ENCODE data around the gene PARVA. TPM values are rescaled to one million over a fixed set of nuclear protein-coding genes. Genes with fewer than 3 reads are reported as not detected.

The PARVA gene
- total and polyA plus RNA-seq, 2 of the 8 experiments (the other 6 are each of a cell fraction or from before 2014, with no cell fraction given) = 3.1 to 13.5 TPM

- Histone ChIP-seq H4K8ac (ENCODE audit: extremely low read depth, insufficient read depth, low read length) (no peak overlapping the region), H3K36me3 (ENCODE audit: control insufficient read depth in 2 of 4, insufficient read depth in 4 of 4, low read length in 3 of 4) (no peaks in the 10 kb centered on the region), H3K4me3 (ENCODE audit: extremely low read depth in 1 of 4, insufficient read depth in 2 of 4, low read depth in 3 of 4, low read length in 4 of 4) (no peak overlapping the region), H3K18ac (ENCODE audit: extremely low read depth, low read length) (no peak overlapping the region), H3K23me2 (ENCODE audit: low read depth, low read length) (no peaks in the 10 kb centered on the region; the same call in 1 of the 2 replicates), H3K9me3 (ENCODE audit: insufficient read depth in 2 of 2, low read depth in 1 of 2, low read length in 1 of 2) (no peaks in the 10 kb centered on the region), H2BK20ac (ENCODE audit: low read length) (no peak overlapping the region), H2AK5ac (ENCODE audit: low read depth, low read length) (no peak overlapping the region), H2BK12ac (ENCODE audit: low read depth, low read length) (no peak overlapping the region), H3K4me1 (replicated peaks in 1 of 4; ENCODE audit: control insufficient read depth in 3 of 4, insufficient read depth in 4 of 4, low read length in 3 of 4) (peaks cover 0 to 7% (median 6%) of the 10 kb centered on the region in 4 experiments; a peak in 4 of 7 replicates), H4K20me1 (replicated peaks in 1 of 2; ENCODE audit: control insufficient read depth in 1 of 2, insufficient read depth in 2 of 2, low read length in 2 of 2) (no peaks in the 10 kb centered on the region), H3K14ac (ENCODE audit: insufficient read length) (no peak overlapping the region), H3K27me3 (replicated peaks in 1 of 4; ENCODE audit: control insufficient read depth in 3 of 4, extremely low read depth in 1 of 4, insufficient read depth in 3 of 4, low read length in 3 of 4) (no peaks in the 10 kb centered on the region), H3K56ac (replicated peaks; ENCODE audit: insufficient read length, low read depth, low read length) (no peak overlapping the region), H3K79me2 (ENCODE audit: control insufficient read depth in 1 of 2, insufficient read depth in 2 of 2, low read length in 2 of 2) (no peaks in the 10 kb centered on the region), H2BK120ac (replicated peaks; ENCODE audit: low read depth, low read length) (no peak overlapping the region), H2BK15ac (ENCODE audit: low read length) (no peak overlapping the region), H2BK5ac (ENCODE audit: low read depth, low read length) (no peak overlapping the region; the same call in 1 of the 2 replicates), H4K5ac (ENCODE audit: insufficient read length, low read depth, low read length) (no peak overlapping the region), H2AFZ (ENCODE audit: low read length) (no peak overlapping the region), H3K4ac (replicated peaks; ENCODE audit: insufficient read length, low read depth, low read length) (no peak overlapping the region), H3K4me2 (ENCODE audit: insufficient read depth in 1 of 2, low read depth in 2 of 2, low read length in 2 of 2) (no peak overlapping the region), H3K27ac (ENCODE audit: low read depth, low read length) (no peak overlapping the region), H3K23ac (ENCODE audit: insufficient read length) (no peak overlapping the region), H3K79me1 (ENCODE audit: low read depth, low read length) (no peaks in the 10 kb centered on the region), H3K9ac (replicated peaks in 1 of 4; ENCODE audit: extremely low read depth in 1 of 4, low read depth in 3 of 4, low read length in 3 of 4) (no peak overlapping the region), H4K91ac (replicated peaks; ENCODE audit: insufficient read length, low read length) (no peak overlapping the region)
- CTCF ChIA-PET (ENCODE audit: partially characterized antibody) = interaction anchor here (0.6 to 4.8 kb wide), 16 partner anchors 10 to 486 kb away, joined by 3 to 33 read pairs (median 4); no protein-coding TSS in a partner anchor
- 91% methylated on average over 9 of the region's 9 CpGs; no CpG with 5 or more reads in 1 of the 2 experiments for WGBS, 2 experiments (ENCODE audit: extremely low coverage in 1 of 2, insufficient coverage in 1 of 2, insufficient read length in 1 of 2, insufficient replicate concordance in 2 of 2, low coverage in 1 of 2, low lambda C conversion rate in 2 of 2, missing lambda C conversion rate in 1 of 2)
- POLR2A ChIA-PET (ENCODE audit: partially characterized antibody) = interaction anchor here (1.3 kb wide), 1 partner anchor 16 kb away, joined by 3 read pairs; no protein-coding TSS in a partner anchor
- no peak for DNase-seq (ENCODE audit: low read depth in 1 of 2, low spot score in 2 of 2)
- no peak for FAIRE-seq
- TF ChIP-seq BRCA1 (IDR thresholded peaks at IDR 0.05; ENCODE audit: low read depth, low read length) (no peak), POU5F1 (IDR thresholded peaks at IDR 0.05; ENCODE audit: low read depth, low read length) (no peak), GABPA (IDR thresholded peaks at IDR 0.05; ENCODE audit: borderline replicate concordance, insufficient read depth, low read length) (no peak), CHD2 (IDR thresholded peaks at IDR 0.05; ENCODE audit: low read length) (no peak), YY1 (IDR thresholded peaks at IDR 0.05; ENCODE audit: low read depth, low read length) (no peak), SP4 (IDR thresholded peaks at IDR 0.05; ENCODE audit: low read length) (no peak), TEAD4 (IDR thresholded peaks at IDR 0.05; ENCODE audit: low read depth, low read length) (no peak), EZH2 (IDR thresholded peaks at IDR 0.05; ENCODE audit: low read depth, low read length, severe bottlenecking) (no peak), CEBPB (IDR thresholded peaks at IDR 0.05; ENCODE audit: low read depth, low read length) (no peak), SIRT6 (IDR thresholded peaks at IDR 0.05; ENCODE audit: low read length) (no peak), HDAC6 (IDR thresholded peaks at IDR 0.05; ENCODE audit: low read depth, low read length) (no peak)
- TF ChIP-seq, protein P1, sequence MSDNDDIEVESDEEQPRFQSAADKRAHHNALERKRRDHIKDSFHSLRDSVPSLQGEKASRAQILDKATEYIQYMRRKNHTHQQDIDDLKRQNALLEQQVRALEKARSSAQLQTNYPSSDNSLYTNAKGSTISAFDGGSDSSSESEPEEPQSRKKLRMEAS (IDR thresholded peaks at IDR 0.05) = no peak
These were observed 36.0 kb downstream of the PARVA start for GRCh38 chr11:12413141-12414052.

Data from H1 (cell line).